GM19035 (cell line): ENCODE measurements around the gene HYCC1.
"Not testable (repeated sequence)": the region's sequence is repeated elsewhere in the genome, so short reads cannot be mapped to it uniquely, and the experiment has no call there.

Source experiments
- ATAC-seq: cut with Tn5 transposase; IDR thresholded peaks from one replicate; pipeline ENCODE4 v1.9.1; 2021; ENCODE audit not compliant: unreplicated experiment

The HYCC1 gene

DNA sequence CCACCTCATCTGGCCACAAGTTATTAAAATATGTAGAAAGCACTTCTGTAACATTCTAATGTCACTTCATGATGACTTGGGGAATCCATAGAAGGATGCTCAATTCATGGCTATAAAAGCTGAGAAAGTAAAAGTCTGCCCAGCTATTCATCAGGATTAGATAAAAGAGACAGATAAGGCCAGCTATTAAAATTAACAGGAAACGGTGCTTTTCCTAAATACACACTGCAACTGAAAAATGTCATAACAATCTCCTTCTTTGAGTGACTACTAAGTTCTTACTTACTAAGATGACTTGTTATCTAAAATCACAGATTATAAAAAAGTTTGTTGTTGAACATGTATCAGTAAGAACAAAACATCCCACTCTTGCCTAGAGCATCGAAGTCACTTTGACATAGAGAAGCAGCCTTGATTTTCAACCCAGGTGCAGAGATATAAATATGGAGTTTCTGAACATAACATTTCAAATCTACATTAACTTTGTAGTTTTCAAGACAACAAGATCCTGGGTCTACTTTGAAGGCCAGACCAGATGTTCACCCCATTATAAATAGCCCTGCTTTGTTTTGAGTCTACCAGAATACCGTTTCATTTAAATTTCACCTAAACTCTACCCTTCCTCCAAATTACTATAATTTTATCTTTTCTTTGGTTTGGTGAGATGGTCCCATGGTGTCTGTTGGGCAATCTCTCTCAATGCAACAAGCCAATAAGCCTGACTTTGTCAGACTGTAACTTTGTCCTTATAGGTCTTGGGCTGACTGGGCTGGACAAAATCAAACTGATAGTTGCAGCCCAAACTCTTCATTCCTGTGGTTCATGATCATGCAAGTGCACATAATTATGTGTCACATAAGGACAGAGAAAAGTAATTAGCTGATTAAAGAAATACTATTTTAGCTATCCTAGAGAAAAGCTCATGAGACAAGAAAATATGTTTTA lies 24.0 kb downstream of the HYCC1 start:
- ATAC-seq: no peak

DNA sequence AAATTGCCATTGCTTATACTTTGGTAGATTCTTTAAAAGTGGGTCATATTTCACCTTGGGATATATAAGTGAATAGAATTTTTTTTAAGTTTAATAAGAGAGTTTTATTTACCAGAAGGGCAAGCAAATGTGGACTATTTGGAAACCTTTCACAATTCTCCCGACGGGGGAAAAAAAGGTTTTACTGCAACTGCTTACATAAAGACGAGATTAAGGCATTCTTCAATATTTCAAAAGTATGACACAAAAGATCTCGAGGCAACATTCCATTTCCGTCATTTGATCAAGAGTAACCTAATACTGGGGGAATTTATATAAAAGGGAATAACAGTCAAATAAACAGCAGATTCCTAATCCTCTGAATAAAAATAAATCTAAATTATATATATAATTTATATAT lies 28.5 kb downstream of the HYCC1 start:
- ATAC-seq: no peak

DNA sequence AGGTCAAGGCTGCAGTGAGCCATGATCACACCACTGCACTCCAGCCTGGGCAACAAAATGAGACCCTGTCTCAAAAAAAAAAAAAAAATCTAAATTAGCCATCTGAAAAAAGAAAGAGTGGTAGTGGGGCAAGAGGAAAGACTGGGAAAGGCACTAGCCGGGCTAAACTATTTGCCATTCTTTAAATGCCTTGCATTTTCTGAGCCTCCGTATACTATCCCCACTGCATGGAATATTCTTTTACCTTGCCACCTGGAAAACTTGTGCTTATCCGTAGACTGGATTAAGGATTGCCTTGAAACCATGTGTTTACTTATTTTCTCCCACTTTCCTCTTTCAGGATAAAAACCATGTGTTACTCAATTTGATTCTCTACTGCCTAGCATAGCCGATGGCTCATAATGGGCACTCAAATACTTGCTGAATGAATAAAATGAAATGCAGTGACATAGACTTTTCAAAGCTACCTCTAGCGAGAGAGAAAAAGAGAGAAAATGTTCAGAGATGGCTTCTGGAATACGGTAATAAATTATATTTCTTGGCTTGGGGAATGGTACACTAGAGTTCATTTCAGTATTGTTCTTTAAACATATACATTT lies 30.6 kb downstream of the HYCC1 start:
- no peak for ATAC-seq

DNA sequence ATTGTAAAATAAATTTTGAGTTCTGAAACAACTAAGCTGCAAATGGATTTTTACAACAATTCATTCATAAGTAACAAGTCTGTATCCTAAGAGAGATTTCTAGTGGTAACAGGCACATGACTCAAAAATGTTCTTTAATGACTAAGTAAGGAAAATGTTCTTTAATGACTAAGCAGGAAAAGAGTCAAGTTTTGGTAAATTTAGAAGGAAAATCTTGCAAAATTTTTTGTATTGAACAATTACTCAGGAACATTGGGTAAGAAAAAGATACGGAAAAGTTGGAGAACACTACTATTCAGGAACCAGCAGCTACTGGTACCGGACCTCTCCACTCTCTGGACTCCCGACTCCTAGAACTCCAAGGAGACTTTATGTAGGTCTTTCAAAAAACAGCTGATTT lies 33.5 kb downstream of the HYCC1 start:
- ATAC-seq: no peak

DNA sequence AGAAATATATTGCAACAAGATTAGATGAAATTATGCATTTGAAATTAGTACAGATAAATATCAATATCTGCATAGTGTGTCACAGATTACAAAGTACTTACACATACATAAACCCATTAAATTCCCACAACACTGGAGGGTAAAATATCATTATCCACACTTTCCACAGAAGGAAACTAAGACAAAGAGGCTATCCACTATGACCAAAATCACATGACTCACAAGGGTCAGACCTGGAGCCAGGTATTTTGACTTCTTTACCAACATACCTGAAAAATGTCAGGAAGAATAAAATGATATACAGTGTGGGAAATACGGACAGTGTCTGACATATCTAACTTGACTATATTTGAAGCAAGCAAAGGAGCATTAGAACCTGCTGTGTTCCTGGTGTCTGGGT lies 34.1 kb downstream of the HYCC1 start:
- ATAC-seq: no peak

DNA sequence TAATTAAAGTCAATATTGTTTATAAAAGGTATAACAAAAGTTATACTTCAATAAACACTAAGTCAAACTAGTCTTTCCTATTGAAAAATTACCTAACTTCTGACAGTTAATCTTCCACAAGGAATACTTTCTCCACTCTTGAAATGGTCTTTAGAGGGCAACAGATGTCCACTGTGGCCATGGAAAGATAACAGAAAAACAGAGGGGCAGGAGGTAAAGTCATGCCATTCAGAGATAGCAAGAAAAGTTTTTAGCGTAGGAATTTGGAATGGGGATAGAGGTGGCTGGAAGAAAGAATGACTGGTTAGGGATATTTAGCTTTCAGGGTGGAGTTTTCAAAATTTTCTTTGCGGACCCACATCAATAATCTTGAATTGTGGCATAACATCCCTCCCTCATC lies 34.7 kb downstream of the HYCC1 start:
- ATAC-seq: no peak

DNA sequence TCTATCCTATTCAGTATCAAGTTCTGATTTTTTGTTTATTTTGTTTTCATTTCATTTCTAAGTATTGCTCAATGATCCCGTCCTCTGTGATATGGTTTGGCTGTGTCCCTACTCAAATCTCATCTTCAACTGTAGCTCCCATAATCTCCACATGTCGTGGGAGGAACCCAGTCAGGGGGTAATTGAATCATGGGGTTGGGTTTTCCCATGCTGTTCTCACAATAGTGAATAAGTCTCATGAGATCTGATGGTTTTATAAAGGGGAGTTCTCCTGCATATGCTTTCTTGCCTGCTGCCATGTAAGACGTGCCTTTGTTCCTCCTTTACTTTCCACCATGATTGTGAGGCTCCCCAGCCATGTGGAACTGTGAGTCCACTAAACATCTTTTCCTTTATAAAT lies 39.3 kb downstream of the HYCC1 start:
- ATAC-seq: not testable (repeated sequence)

DNA sequence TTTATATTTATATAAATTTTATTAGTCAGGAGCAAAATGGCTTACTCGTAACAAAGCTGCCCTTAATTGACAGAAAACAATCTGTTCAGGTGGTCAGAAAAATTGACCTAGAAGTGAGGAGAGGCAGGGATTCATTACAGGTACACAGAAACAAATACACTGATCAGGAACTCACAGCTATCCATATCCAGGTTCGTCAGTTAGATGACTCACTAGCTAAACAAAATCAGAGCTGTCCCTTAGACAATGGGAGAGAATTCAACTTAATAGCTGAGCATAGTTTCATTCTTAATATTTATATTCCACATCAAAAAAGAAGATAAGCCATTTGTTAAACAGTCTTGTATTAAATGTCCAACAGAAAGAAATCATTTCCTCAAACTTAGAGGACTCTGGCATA lies 41.7 kb downstream of the HYCC1 start:
- no peak for ATAC-seq

DNA sequence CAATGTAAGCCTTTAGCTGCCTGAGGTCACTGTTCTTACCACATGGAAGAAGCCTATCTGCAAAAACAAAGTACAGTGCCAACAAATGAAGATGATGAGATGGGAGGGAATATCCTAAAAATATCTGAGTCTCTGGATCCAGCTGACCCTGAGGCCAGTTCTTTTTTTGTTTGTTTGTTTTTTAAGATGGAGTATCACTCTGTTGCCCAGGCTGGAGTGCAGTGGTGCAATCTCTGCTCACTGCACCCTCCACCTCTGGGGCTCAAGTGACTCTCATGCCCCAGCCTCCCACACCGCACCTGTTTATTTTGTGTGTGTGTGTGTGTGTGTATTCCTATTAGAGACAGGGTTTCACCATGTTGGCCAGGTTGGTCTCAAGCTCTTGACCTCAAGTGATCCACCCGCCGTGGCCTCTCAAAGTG lies 44.9 kb downstream of the HYCC1 start:
- ATAC-seq: no peak
